Astrocyte of the spinal cord (primary cell): ENCODE results near the gene CNDP1.

Experiments
- DNase-seq: peaks from one replicate; pipeline ENCODE4 v3.0.0; 2011; ENCODE audit warnings: low read depth, low spot score
- H3K4me3 ChIP-seq: 2 replicates; pipeline ENCODE4 v1.5.1; 2011; ENCODE audit warnings: low read depth, mild to moderate bottlenecking, low read length, moderate library complexity
- in situ Hi-C: cut with HindIII; loops from 2 replicates; pipeline ENCODE4 v1.10.0; 2017; ENCODE audit warnings: low sequenced_read_pairs
- TF ChIP-seq, protein P1 (sequence below): IDR thresholded peaks from 2 replicates; pipeline ENCODE4 v1.5.1; 2012; ENCODE audit warnings: low read depth, mild to moderate bottlenecking, low read length, inconsistent platforms

CNDP1 gene

DNA sequence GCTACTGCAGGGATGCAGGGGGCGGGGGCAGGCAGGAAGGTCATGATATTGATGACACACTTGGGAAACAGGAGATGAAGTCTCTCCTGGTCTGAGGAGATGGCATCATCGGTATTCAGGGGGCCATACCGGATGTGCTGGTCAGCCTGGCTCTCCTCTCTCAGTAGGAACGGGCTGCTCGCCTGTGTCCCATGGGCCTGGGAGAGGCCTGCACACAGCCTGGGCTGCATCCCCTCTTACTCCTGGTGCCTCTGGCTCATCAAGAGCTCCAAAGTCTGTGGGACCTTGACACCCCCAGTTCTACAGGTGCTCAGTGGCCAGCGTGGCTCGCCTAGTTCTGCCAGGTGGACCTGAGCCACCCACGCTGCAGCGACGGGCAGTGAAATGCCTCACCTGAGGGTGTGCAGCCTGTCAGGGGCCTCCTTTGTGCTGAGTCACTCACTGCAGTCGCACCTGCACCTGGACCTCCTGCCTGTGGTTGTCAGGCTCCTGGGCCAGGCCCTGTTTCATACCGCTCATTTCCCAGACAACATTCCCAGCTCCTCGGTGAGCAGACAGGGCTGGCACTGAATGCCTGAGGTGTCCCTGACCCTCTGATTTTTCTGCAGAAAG, 18.6 kb upstream of the CNDP1 start:
- TF ChIP-seq, protein P1, sequence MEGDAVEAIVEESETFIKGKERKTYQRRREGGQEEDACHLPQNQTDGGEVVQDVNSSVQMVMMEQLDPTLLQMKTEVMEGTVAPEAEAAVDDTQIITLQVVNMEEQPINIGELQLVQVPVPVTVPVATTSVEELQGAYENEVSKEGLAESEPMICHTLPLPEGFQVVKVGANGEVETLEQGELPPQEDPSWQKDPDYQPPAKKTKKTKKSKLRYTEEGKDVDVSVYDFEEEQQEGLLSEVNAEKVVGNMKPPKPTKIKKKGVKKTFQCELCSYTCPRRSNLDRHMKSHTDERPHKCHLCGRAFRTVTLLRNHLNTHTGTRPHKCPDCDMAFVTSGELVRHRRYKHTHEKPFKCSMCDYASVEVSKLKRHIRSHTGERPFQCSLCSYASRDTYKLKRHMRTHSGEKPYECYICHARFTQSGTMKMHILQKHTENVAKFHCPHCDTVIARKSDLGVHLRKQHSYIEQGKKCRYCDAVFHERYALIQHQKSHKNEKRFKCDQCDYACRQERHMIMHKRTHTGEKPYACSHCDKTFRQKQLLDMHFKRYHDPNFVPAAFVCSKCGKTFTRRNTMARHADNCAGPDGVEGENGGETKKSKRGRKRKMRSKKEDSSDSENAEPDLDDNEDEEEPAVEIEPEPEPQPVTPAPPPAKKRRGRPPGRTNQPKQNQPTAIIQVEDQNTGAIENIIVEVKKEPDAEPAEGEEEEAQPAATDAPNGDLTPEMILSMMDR: no peak

DNA sequence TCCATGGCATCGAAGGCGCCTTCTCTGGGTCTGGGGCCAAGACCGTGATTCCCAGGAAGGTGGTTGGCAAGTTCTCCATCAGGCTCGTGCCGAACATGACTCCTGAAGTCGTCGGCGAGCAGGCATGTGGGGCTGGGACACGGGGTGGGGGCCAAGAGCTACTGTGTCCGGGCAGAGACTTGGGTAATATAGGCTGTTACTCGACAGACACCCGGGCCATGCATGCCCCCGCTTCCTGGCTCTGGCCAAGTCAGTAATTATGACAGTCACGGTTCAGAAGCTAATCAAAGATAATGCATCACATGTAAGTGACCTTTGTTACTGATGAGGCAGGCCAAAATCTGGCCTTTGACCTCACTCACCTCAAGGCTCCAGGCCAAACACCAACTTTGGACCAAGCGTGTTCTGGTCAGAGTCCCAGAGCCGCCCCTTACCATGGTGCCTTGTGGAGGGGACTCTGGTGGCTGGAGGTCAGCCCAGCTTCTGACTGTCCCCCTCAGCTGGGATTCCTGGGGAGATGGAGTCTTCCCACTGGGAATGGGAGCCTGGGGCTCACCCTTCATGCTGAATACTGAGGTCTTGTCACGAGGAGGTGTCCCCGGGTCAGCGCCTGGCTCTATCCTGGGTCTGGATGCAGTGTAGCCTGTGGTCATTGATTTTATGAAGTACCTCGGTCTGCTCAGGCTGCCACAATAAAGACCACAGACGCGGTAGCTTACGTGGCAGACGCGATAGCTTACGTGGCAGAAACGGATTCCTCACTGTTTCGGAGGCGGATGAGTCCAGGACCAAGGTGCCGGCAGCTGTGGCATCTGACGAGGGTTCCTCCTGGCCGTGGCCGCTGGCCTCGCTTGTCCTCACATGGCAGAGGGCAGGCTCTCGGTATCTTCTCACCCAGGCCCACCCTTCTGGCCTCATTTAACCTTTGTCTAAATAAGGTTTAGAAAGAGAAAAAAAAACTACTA, 17.7 kb upstream of the CNDP1 start:
- TF ChIP-seq, protein P1: no peak
- H3K4me3 ChIP-seq: no peak overlapping the region
- no peak for DNase-seq
- in situ Hi-C loops: no loop called here

More for the DNA sequence above, 18.6 kb upstream of the CNDP1 start:
- no peak overlapping the region for H3K4me3 ChIP-seq
- in situ Hi-C loops: no loop called here
- no peak for DNase-seq

DNA sequence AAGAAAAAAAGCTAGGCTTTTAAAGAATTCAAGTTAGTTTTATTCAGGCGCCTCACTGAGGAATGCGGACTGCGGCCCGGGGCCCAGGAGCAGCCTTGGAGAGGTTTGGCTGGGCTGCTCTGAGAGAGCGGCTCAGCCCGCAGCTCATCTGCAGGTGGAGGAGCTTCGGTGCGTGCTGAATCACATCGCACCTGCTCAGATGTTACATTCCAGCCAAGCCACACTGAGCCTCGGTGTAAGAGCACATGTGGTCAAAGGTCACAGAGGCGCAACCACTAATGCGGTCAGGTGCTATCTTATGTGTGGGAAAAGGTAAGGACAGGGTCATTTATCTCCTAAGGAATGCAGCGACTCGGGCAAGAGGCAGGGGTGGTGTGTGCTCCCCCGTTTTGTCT, 17.1 kb upstream of the CNDP1 start:
- no peak for DNase-seq
- in situ Hi-C loops: no loop called here
- TF ChIP-seq, protein P1: no peak
- H3K4me3 ChIP-seq: no peak overlapping the region

DNA sequence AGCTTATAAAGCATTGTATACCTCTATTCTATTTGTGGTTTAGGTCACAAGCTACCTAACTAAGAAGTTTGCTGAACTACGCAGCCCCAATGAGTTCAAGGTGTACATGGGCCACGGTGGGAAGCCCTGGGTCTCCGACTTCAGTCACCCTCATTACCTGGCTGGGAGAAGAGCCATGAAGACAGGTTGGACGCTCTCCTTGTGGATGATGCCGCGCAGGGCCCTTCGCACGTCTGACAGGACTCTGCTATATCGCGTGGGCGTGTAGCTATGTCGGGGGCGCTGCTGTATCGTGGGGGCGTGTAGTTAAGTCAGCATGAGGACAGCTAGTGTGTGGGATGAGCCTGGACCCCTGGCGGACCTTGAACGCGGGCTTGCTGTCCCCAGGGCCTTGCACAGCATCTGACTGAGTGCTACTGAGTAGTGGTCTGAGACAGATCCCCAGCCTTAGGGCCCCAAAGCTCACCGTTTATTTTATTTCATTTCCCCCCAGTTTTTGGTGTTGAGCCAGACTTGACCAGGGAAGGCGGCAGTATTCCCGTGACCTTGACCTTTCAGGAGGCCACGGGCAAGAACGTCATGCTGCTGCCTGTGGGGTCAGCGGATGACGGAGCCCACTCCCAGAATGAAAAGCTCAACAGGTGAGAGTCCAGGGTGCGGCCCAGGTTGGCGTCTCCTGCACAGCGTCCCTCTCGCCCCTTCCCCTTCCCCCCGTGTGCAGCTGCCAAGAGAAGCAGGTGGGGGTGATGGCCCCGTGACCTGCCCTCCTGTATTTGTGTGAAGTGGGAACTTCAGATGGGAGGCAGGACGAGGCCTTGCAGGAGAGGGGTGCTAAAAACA, 15.6 kb upstream of the CNDP1 start:
- DNase-seq: no peak
- TF ChIP-seq, protein P1: no peak
- H3K4me3 ChIP-seq: no peak overlapping the region
- in situ Hi-C loops: no loop called here

DNA sequence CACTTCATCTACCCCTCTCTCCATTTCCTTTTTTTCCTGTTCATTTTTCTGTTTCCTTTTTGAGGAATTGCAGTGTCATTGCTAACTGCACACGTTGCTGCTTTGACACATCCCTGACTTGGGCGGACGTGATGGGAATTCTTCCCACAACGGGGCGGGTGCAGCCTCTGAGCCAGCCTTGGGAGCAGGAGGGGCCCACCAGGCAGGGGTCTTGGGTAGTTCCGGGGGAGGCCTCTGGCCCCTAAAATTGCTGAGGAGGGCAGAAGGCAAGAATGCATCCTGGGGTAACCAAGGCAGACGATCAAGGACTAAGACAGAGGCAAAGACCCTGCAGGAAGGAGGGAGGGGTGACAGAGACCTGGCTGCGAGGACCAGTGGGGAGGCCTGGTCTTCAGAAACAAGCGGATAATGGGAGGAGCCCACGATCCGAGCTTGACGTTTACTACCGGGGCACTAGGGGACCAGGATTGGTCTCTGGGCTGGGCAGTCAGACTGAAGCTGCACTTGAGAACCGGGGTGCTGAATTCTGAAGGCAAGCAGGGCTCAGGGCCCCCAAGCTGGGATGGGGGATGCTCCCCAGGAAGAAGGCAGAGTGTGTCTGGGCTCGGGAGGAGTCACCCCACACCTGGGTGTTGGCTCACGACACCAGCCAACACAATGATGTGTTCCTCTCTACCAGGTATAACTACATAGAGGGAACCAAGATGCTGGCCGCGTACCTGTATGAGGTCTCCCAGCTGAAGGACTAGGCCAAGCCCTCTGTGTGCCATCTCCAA, 14.8 kb upstream of the CNDP1 start:
- H3K4me3 ChIP-seq: no peak overlapping the region
- in situ Hi-C loops: no loop called here
- TF ChIP-seq, protein P1: no peak
- no peak for DNase-seq
